ENCODE measurements around the gene PITX2. TPM values are rescaled to one million over a fixed set of nuclear protein-coding genes. Genes with fewer than 3 reads are reported as not detected.

PITX2 gene
- total RNA-seq, 1 donor from 2014 or later: 1.0 TPM

GRCh38 chr4:110636171-110636679, 13.3 kb upstream of the PITX2 start:
- H3K9me3 Mint-ChIP-seq (ENCODE audit: low read depth): peaks cover 3% of the 10 kb centered on the region
- no peak for TF ChIP-seq CTCF (IDR thresholded peaks at IDR 0.05)
- no peak overlapping the region for H3K27ac Mint-ChIP-seq (ENCODE audit: unreplicated experiment)
- peaks cover 24% of the 10 kb centered on the region for H3K4me1 Mint-ChIP-seq (ENCODE audit: low read depth)
- no peak for DNase-seq (ENCODE audit: low spot score)
- peaks cover 13% of the 10 kb centered on the region for H3K36me3 Mint-ChIP-seq (ENCODE audit: low read depth)
- peaks cover 86% of the 10 kb centered on the region for H3K27me3 Mint-ChIP-seq (ENCODE audit: low read depth)
- peak overlapping the region; percentile 66 for H3K4me3 Mint-ChIP-seq (ENCODE audit: unreplicated experiment)

GRCh38 chr4:110635163-110635865, 12.4 kb upstream of the PITX2 start:
- peaks cover 3% of the 10 kb centered on the region for H3K9me3 Mint-ChIP-seq (ENCODE audit: low read depth)
- peaks cover 28% of the 10 kb centered on the region for H3K4me1 Mint-ChIP-seq (ENCODE audit: low read depth)
- no peak for DNase-seq (ENCODE audit: low spot score)
- no peak overlapping the region for H3K4me3 Mint-ChIP-seq (ENCODE audit: unreplicated experiment)
- peaks cover 86% of the 10 kb centered on the region for H3K27me3 Mint-ChIP-seq (ENCODE audit: low read depth)
- H3K36me3 Mint-ChIP-seq (ENCODE audit: low read depth): peaks cover 13% of the 10 kb centered on the region
- H3K27ac Mint-ChIP-seq (ENCODE audit: unreplicated experiment): no peak overlapping the region
- TF ChIP-seq CTCF (IDR thresholded peaks at IDR 0.05): no peak

GRCh38 chr4:110634350-110635162, 11.7 kb upstream of the PITX2 start:
- Mint-ChIP-seq H3K4me1 (ENCODE audit: low read depth) (peaks cover 28% of the 10 kb centered on the region), H3K36me3 (ENCODE audit: low read depth) (peaks cover 13% of the 10 kb centered on the region), H3K27ac (ENCODE audit: unreplicated experiment) (no peak overlapping the region), H3K9me3 (ENCODE audit: low read depth) (peaks cover 3% of the 10 kb centered on the region), H3K4me3 (ENCODE audit: unreplicated experiment) (no peak overlapping the region), H3K27me3 (ENCODE audit: low read depth) (peaks cover 85% of the 10 kb centered on the region)
- no peak for DNase-seq (ENCODE audit: low spot score)
- no peak for TF ChIP-seq CTCF (IDR thresholded peaks at IDR 0.05)

GRCh38 chr4:110633358-110634341, 10.8 kb upstream of the PITX2 start:
- no peak overlapping the region for H3K4me3 Mint-ChIP-seq (ENCODE audit: unreplicated experiment)
- peaks cover 11% of the 10 kb centered on the region for H3K36me3 Mint-ChIP-seq (ENCODE audit: low read depth)
- H3K27ac Mint-ChIP-seq (ENCODE audit: unreplicated experiment): no peak overlapping the region
- no peak for TF ChIP-seq CTCF (IDR thresholded peaks at IDR 0.05)
- H3K27me3 Mint-ChIP-seq (ENCODE audit: low read depth): peaks cover 83% of the 10 kb centered on the region
- H3K9me3 Mint-ChIP-seq (ENCODE audit: low read depth): no peaks in the 10 kb centered on the region
- H3K4me1 Mint-ChIP-seq (ENCODE audit: low read depth): peaks cover 29% of the 10 kb centered on the region
- DNase-seq (ENCODE audit: low spot score): no peak

Measured in chondrocyte (in vitro differentiated cells).